Endothelial cell (in vitro differentiated cells): Measurements from ENCODE around the gene MEP1A. TPM values are rescaled to one million over a fixed set of nuclear protein-coding genes. Genes with fewer than 3 reads are reported as not detected.
"Not testable (repeated sequence)": the region's sequence is repeated elsewhere in the genome, so short reads cannot be mapped to it uniquely, and the experiment has no call there.

Experiments used
- DNase-seq: peaks from one replicate; pipeline ENCODE4 v3.0.0; 2021; ENCODE audit warnings: low spot score
- H3K27ac Mint-ChIP-seq: one replicate; pipeline ENCODE4 v1.8.0; 2021; ENCODE audit warnings: mixed read lengths, inconsistent platforms; ENCODE audit not compliant: unreplicated experiment
- H3K27me3 Mint-ChIP-seq: one replicate; pipeline ENCODE4 v1.8.0; 2021; ENCODE audit warnings: mild to moderate bottlenecking, moderate library complexity, mixed read lengths, inconsistent platforms; ENCODE audit not compliant: unreplicated experiment
- H3K36me3 Mint-ChIP-seq: one replicate; pipeline ENCODE4 v1.8.0; 2021; ENCODE audit warnings: mild to moderate bottlenecking, low read depth, mixed read lengths, inconsistent platforms; ENCODE audit not compliant: unreplicated experiment
- H3K4me1 Mint-ChIP-seq: one replicate; pipeline ENCODE4 v1.8.0; 2021; ENCODE audit warnings: mild to moderate bottlenecking, mixed read lengths, inconsistent platforms; ENCODE audit not compliant: unreplicated experiment
- H3K4me3 Mint-ChIP-seq: one replicate; pipeline ENCODE4 v1.8.0; 2021; ENCODE audit warnings: mild to moderate bottlenecking, mixed read lengths, inconsistent platforms; ENCODE audit not compliant: unreplicated experiment
- H3K9me3 Mint-ChIP-seq: one replicate; pipeline ENCODE4 v1.8.0; 2021; ENCODE audit warnings: mixed read lengths, inconsistent platforms; ENCODE audit not compliant: unreplicated experiment
- CTCF ChIP-seq: fragments of 200-600 bp; sonication (generic); IDR thresholded peaks from one replicate; pipeline ENCODE4 v1.5.0; 2021; ENCODE audit warnings: antibody characterized with exemption; ENCODE audit not compliant: unreplicated experiment
- total RNA-seq: library from RNA; stranded (reverse); fragmentation: NEBNext Ultra II Directional; extraction: Animal tissue kit (Norgen Biotek cat#: 25700); gene quantifications from one replicate; pipeline ENCODE4 v1.2.1, GENCODE V29; 2021; ENCODE audit not compliant: unreplicated experiment

Gene MEP1A
- total RNA-seq, 1 donor from 2014 or later = not detected

GRCh38 chr6:46828939-46829338 lies 35.8 kb downstream of the MEP1A start:
- TF ChIP-seq CTCF = no peak
- Mint-ChIP-seq H3K36me3 (no peaks in the 10 kb centered on the region), H3K27ac (no peak overlapping the region), H3K4me1 (no peaks in the 10 kb centered on the region), H3K27me3 (no peaks in the 10 kb centered on the region), H3K4me3 (no peak overlapping the region), H3K9me3 (no peaks in the 10 kb centered on the region)
- DNase-seq = no peak

GRCh38 chr6:46832816-46833215 lies 39.6 kb downstream of the MEP1A start:
- Mint-ChIP-seq H3K4me1 (no peaks in the 10 kb centered on the region), H3K36me3 (no peaks in the 10 kb centered on the region), H3K27me3 (no peaks in the 10 kb centered on the region), H3K27ac (no peak overlapping the region), H3K9me3 (no peaks in the 10 kb centered on the region), H3K4me3 (no peak overlapping the region)
- no peak for TF ChIP-seq CTCF
- no peak for DNase-seq

- not testable (repeated sequence) for H3K4me1 Mint-ChIP-seq, H3K4me3 Mint-ChIP-seq, H3K27ac Mint-ChIP-seq, H3K9me3 Mint-ChIP-seq, H3K36me3 Mint-ChIP-seq, H3K27me3 Mint-ChIP-seq, DNase-seq
These were observed 41.2 kb downstream of the MEP1A start for GRCh38 chr6:46834257-46834916.

- not testable (repeated sequence) for H3K27me3 Mint-ChIP-seq, H3K27ac Mint-ChIP-seq, H3K36me3 Mint-ChIP-seq, H3K4me3 Mint-ChIP-seq, H3K4me1 Mint-ChIP-seq, DNase-seq, H3K9me3 Mint-ChIP-seq
These were observed 41.8 kb downstream of the MEP1A start for GRCh38 chr6:46834991-46835390.

GRCh38 chr6:46838033-46838432 lies 44.8 kb downstream of the MEP1A start:
- no peak overlapping the region for H3K4me3 Mint-ChIP-seq
- no peaks in the 10 kb centered on the region for H3K27me3 Mint-ChIP-seq
- H3K9me3 Mint-ChIP-seq = peaks cover 3% of the 10 kb centered on the region
- no peak for DNase-seq
- TF ChIP-seq CTCF = no peak
- no peaks in the 10 kb centered on the region for H3K36me3 Mint-ChIP-seq
- H3K4me1 Mint-ChIP-seq = no peaks in the 10 kb centered on the region
- no peak overlapping the region for H3K27ac Mint-ChIP-seq

GRCh38 chr6:46842252-46842846 lies 49.2 kb downstream of the MEP1A start:
- H3K27me3 Mint-ChIP-seq = not testable (repeated sequence)

More at GRCh38 chr6:46842252-46842846, 49.2 kb downstream of the MEP1A start:
- H3K9me3 Mint-ChIP-seq, H3K4me3 Mint-ChIP-seq, DNase-seq, H3K36me3 Mint-ChIP-seq, H3K4me1 Mint-ChIP-seq, H3K27ac Mint-ChIP-seq: not testable (repeated sequence)
